HCT116 (cell line): Measurements from ENCODE around the gene OST4. TPM values are rescaled to one million over a fixed set of nuclear protein-coding genes. Genes with fewer than 3 reads are reported as not detected.

Experiments
- ATAC-seq: fragments of 200-7000 bp; cut with Tn5 transposase; 2 replicates; pipeline ENCODE4 v1.9.1; 2020; ENCODE audit warnings: mild to moderate bottlenecking, moderate library complexity
- BruUV-seq: library from RNA; stranded (reverse); fragments of 400-500 nt; replicated peaks from 2 replicates; lab custom pipeline; 2021; lab: Mats Ljungman, UMichigan
- CTCF ChIA-PET: fragments of 300-600 bp; sonication (Branson Sonifier 250); formaldehyde crosslinking; loops from one replicate; lab custom pipeline; 2021; ENCODE audit warnings: antibody characterized with exemption; lab: Charles Lee
- POLR2A ChIA-PET: fragments of 300-600, 350-600 bp; sonication (Branson Sonifier 250); formaldehyde crosslinking; loops from one replicate; lab custom pipeline; 2021; ENCODE audit warnings: antibody characterized with exemption; lab: Charles Lee
- RAD21 ChIA-PET, 2 experiments: fragments of 300-600 bp; sonication (Branson Sonifier 250); formaldehyde crosslinking; loops; one replicate each; lab custom pipeline; 2023; ENCODE audit warnings: low total read pairs in 2 of 2; ENCODE audit not compliant: uncharacterized antibody in 2 of 2, unreplicated experiment in 2 of 2, low non-redundant PET in 1 of 2; lab: Charles Lee
- DNase-seq: peaks from one replicate; pipeline ENCODE4 v3.0.0-alpha.2; 2010; ENCODE audit warnings: low read depth, low spot score
- H2AFZ ChIP-seq: fragments of 200-600 bp; shearing (Covaris generic), sonication (generic); 2 replicates; pipeline ENCODE4 v1.6.1; 2017; ENCODE audit warnings: low read depth, mixed run types, mixed read lengths, antibody characterized with exemption, low read length; ENCODE audit not compliant: poor library complexity, severe bottlenecking
- H3K27ac ChIP-seq: 2 replicates; pipeline ENCODE4 v1.5.1; 2012; ENCODE audit warnings: low read depth, low read length
- H3K27me3 ChIP-seq: fragments of 200-600 bp; sonication (generic); 2 replicates; pipeline ENCODE4 v1.6.1; 2016; ENCODE audit warnings: mixed run types, low read length, mixed read lengths; ENCODE audit not compliant: insufficient read depth
- H3K36me3 ChIP-seq, 2 experiments: fragments of 200-500 bp in 1 of 2; fragments of 200-600 bp in 1 of 2; sonication (Bioruptor generic) in 1 of 2; sonication (generic) in 1 of 2; 2 replicates each; pipeline versions ENCODE4 v1.5.1 to v1.6.1; 2014 to 2016; ENCODE audit warnings: low read length in 2 of 2, inconsistent platforms in 1 of 2, mixed read lengths in 1 of 2, mixed run types in 1 of 2; ENCODE audit not compliant: insufficient read depth in 2 of 2, control insufficient read depth in 1 of 2
- H3K4me1 ChIP-seq, 2 experiments: fragments of 200-600 bp in 1 of 2; sonication (generic) in 1 of 2; 2 replicates each; pipeline versions ENCODE4 v1.5.1 to v1.6.1; 2012 to 2017; ENCODE audit warnings: low read length in 2 of 2, inconsistent platforms in 1 of 2, mild to moderate bottlenecking in 1 of 2, mixed read lengths in 1 of 2, mixed run types in 1 of 2, moderate library complexity in 1 of 2; ENCODE audit not compliant: insufficient read depth in 2 of 2, control insufficient read depth in 1 of 2
- H3K4me2 ChIP-seq: fragments of 200-600 bp; sonication (generic); 2 replicates; pipeline ENCODE4 v1.6.1; 2017; ENCODE audit warnings: mixed run types, low read length, mixed read lengths
- H3K4me3 ChIP-seq, 2 experiments: fragments of 200-600 bp in 1 of 2; sonication (generic) in 1 of 2; replicated peaks in 1 of 2; 2 replicates each; pipeline ENCODE4 v1.5.1; 2011 to 2016; ENCODE audit warnings: low read length in 2 of 2, control low read depth in 1 of 2, low read depth in 1 of 2, mild to moderate bottlenecking in 1 of 2, mixed read lengths in 1 of 2, mixed run types in 1 of 2
- H3K79me2 ChIP-seq: fragments of 200-600 bp; sonication (generic); 2 replicates; pipeline ENCODE4 v1.6.1; 2017; ENCODE audit warnings: mild to moderate bottlenecking, mixed run types, low read length, moderate library complexity, mixed read lengths; ENCODE audit not compliant: insufficient read depth
- H3K9ac ChIP-seq: fragments of 200-600 bp; sonication (generic); 2 replicates; pipeline ENCODE4 v1.6.1; 2016; ENCODE audit warnings: low read length, mixed read lengths
- H3K9me2 ChIP-seq: fragments of 200-600 bp; sonication (generic), shearing (Covaris generic); 2 replicates; pipeline ENCODE4 v1.6.1; 2017; ENCODE audit warnings: mixed run types, mild to moderate bottlenecking, moderate library complexity; ENCODE audit not compliant: insufficient read depth
- H3K9me3 ChIP-seq, 2 experiments: fragments of 200-500 bp in 1 of 2; fragments of 200-600 bp in 1 of 2; sonication (Bioruptor generic) in 1 of 2; sonication (generic) in 1 of 2; 2 replicates each; pipeline ENCODE4 v1.6.1; 2014 to 2017; ENCODE audit warnings: low read length in 2 of 2, mixed read lengths in 2 of 2, inconsistent platforms in 1 of 2, low read depth in 1 of 2, mild to moderate bottlenecking in 1 of 2, mixed run types in 1 of 2, moderate library complexity in 1 of 2; ENCODE audit not compliant: control insufficient read depth in 1 of 2, insufficient read depth in 1 of 2
- H4K20me1 ChIP-seq: fragments of 200-600 bp; sonication (generic), shearing (Covaris generic); 2 replicates; pipeline ENCODE4 v1.6.1; 2017; ENCODE audit warnings: mixed run types, mild to moderate bottlenecking, moderate library complexity; ENCODE audit not compliant: insufficient read depth
- ATF3 ChIP-seq: IDR thresholded peaks from 2 replicates; pipeline ENCODE4 v1.6.1; 2012
- JUND ChIP-seq: IDR thresholded peaks from 2 replicates; pipeline ENCODE4 v1.6.1; 2012
- MAX ChIP-seq: IDR thresholded peaks from 2 replicates; pipeline ENCODE4 v1.6.1; 2012
- POLR2A ChIP-seq: IDR thresholded peaks from 2 replicates; pipeline ENCODE4 v1.7.0; 2011; ENCODE audit warnings: borderline replicate concordance; ENCODE audit not compliant: insufficient read depth, insufficient read length; ENCODE audit errors: extremely low read depth
- POLR2AphosphoS5 ChIP-seq: IDR thresholded peaks from 2 replicates; pipeline ENCODE4 v1.6.1; 2011; ENCODE audit warnings: mild to moderate bottlenecking, low read depth, low read length, moderate library complexity
- REST ChIP-seq: IDR thresholded peaks from 2 replicates; pipeline ENCODE4 v1.6.1; 2012; ENCODE audit warnings: low read depth
- intact Hi-C: fragments of 100-400 bp; cut with micrococcal nuclease; formaldehyde crosslinking; loops from 2 replicates; pipeline ENCODE4 v1.10.0; 2022
- total RNA-seq: library from RNA; stranded (reverse); gene quantifications from one replicate; pipeline ENCODE4 v1.2.1, GENCODE V29; 2021; ENCODE audit not compliant: unreplicated experiment

OST4 gene
- total RNA-seq, 1 experiment from 2014 or later: 187 TPM

- peak overlapping the region; percentile 62 for H3K4me2 ChIP-seq
- ChIA-PET RAD21 (no interaction called here), CTCF (interaction anchor here (1.0 to 1.6 kb wide), 4 partner anchors 96 to 207 kb away, joined by 3 to 5 read pairs (median 4); no protein-coding TSS in a partner anchor), POLR2A (no interaction called here)
- peak overlapping the region; percentile 20; the same call in 1 of the 2 replicates for H3K9ac ChIP-seq
- no peaks in the 10 kb centered on the region for H3K79me2 ChIP-seq
- no peak overlapping the region for H3K27ac ChIP-seq
- no TSS peak for BruUV-seq
- 0 out of 2 replicates have a peak, but pooled peaks have one; percentile 22 for TF ChIP-seq POLR2AphosphoS5
- TF ChIP-seq MAX: no peak
- no peak for TF ChIP-seq REST
- TF ChIP-seq JUND: no peak
- peak; percentile 25 for TF ChIP-seq POLR2A
- no peak for TF ChIP-seq ATF3
- H2AFZ ChIP-seq: peak overlapping the region; percentile 67
- H3K4me3 ChIP-seq: no peak overlapping the region
- ATAC-seq: peak; percentile 88
- H3K4me1 ChIP-seq: peaks cover 0 to 9% of the 10 kb centered on the region in 2 experiments; a peak in 1 of 4 replicates
- no peaks in the 10 kb centered on the region for H3K27me3 ChIP-seq
- H3K9me3 ChIP-seq: no peaks in the 10 kb centered on the region
- no peaks in the 10 kb centered on the region for H3K9me2 ChIP-seq
- intact Hi-C loops: loop anchor here (5.0 kb wide), 1 partner anchor 121 kb away; the partner anchor contains the start of gene CAD
- no peaks in the 10 kb centered on the region for H3K36me3 ChIP-seq
- H4K20me1 ChIP-seq: no peaks in the 10 kb centered on the region
- DNase-seq: no peak
These were observed 24.5 kb upstream of the OST4 start for GRCh38 chr2:27095745-27096651.
